Measurements from ENCODE around the gene ZBED1. TPM values are rescaled to one million over a fixed set of nuclear protein-coding genes. Genes with fewer than 3 reads are reported as not detected.
"Not testable (repeated sequence)": the region's sequence is repeated elsewhere in the genome, so short reads cannot be mapped to it uniquely, and the experiment has no call there.

ZBED1 gene
- total RNA-seq, 2 donors from 2014 or later: 39.7 to 54.5 TPM

- peak overlapping the region; percentile 72 for H3K4me3 ChIP-seq
- no peak for ATAC-seq (ENCODE audit: insufficient number of reproducible peaks, low FRiP score, low read depth)
- H3K9me3 ChIP-seq: no peaks in the 10 kb centered on the region
- H3K36me3 ChIP-seq: peaks cover 13% of the 10 kb centered on the region
- H3K27me3 ChIP-seq (replicated peaks; ENCODE audit: insufficient read depth): no peaks in the 10 kb centered on the region
- no peak for TF ChIP-seq CTCF (IDR thresholded peaks at IDR 0.05)
- H3K27ac ChIP-seq: peak overlapping the region; percentile 90
- H3K4me1 ChIP-seq (ENCODE audit: control insufficient read depth in 1 of 2, low read depth in 2 of 2): peaks cover 11 to 15% of the 10 kb centered on the region in 2 donors
- DNase-seq (ENCODE audit: low spot score): no peak
These were observed 17.2 kb downstream of the ZBED1 start for GRCh38 chrX:2483398-2484060.

GRCh38 chrX:2481597-2481996 is 19.2 kb downstream of the ZBED1 start:
- not testable (repeated sequence) for ATAC-seq (ENCODE audit: insufficient number of reproducible peaks, low FRiP score, low read depth); H3K27me3 ChIP-seq (replicated peaks; ENCODE audit: insufficient read depth); H3K9me3 ChIP-seq; H3K27ac ChIP-seq; H3K36me3 ChIP-seq; H3K4me3 ChIP-seq; DNase-seq (ENCODE audit: low spot score)
- peaks cover 11 to 15% of the 10 kb centered on the region in 2 donors for H3K4me1 ChIP-seq (ENCODE audit: control insufficient read depth in 1 of 2, low read depth in 2 of 2)

DNA sequence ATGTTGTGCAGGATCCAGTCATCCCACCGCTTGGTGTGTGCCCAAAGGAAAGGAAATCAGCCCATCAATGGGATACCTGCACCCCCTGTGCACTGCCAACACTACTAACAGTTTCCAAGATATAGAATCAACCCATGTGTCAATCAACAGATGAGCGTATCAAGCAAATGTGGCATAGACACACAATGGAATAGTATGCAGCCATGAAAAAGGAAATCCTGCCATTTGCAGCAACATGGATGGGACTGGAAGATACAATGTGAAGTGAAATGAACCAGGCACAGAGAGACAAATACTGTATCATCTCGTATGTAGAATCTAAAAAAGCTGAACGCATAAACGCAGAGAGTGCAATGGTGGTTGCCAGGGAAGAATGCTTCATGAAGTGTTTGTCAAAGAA is 20.8 kb downstream of the ZBED1 start:
- not testable (repeated sequence) for H3K27me3 ChIP-seq (replicated peaks; ENCODE audit: insufficient read depth); H3K36me3 ChIP-seq; H3K4me3 ChIP-seq; H3K27ac ChIP-seq; H3K9me3 ChIP-seq; ATAC-seq (ENCODE audit: insufficient number of reproducible peaks, low FRiP score, low read depth); DNase-seq (ENCODE audit: low spot score)
- peaks cover 11 to 15% of the 10 kb centered on the region in 2 donors for H3K4me1 ChIP-seq (ENCODE audit: control insufficient read depth in 1 of 2, low read depth in 2 of 2)

- ATAC-seq (ENCODE audit: insufficient number of reproducible peaks, low FRiP score, low read depth) (no peak), DNase-seq (ENCODE audit: low spot score) (no peak)
- Histone ChIP-seq H3K4me1 (ENCODE audit: control insufficient read depth in 1 of 2, low read depth in 2 of 2) (peaks cover 11 to 13% of the 10 kb centered on the region in 2 donors), H3K27me3 (replicated peaks; ENCODE audit: insufficient read depth) (no peaks in the 10 kb centered on the region), H3K36me3 (no peaks in the 10 kb centered on the region), H3K9me3 (no peaks in the 10 kb centered on the region), H3K4me3 (no peak overlapping the region), H3K27ac (no peak overlapping the region)
- no peak for TF ChIP-seq CTCF (IDR thresholded peaks at IDR 0.05)
These were observed 21.4 kb downstream of the ZBED1 start for GRCh38 chrX:2479420-2479780.

DNA sequence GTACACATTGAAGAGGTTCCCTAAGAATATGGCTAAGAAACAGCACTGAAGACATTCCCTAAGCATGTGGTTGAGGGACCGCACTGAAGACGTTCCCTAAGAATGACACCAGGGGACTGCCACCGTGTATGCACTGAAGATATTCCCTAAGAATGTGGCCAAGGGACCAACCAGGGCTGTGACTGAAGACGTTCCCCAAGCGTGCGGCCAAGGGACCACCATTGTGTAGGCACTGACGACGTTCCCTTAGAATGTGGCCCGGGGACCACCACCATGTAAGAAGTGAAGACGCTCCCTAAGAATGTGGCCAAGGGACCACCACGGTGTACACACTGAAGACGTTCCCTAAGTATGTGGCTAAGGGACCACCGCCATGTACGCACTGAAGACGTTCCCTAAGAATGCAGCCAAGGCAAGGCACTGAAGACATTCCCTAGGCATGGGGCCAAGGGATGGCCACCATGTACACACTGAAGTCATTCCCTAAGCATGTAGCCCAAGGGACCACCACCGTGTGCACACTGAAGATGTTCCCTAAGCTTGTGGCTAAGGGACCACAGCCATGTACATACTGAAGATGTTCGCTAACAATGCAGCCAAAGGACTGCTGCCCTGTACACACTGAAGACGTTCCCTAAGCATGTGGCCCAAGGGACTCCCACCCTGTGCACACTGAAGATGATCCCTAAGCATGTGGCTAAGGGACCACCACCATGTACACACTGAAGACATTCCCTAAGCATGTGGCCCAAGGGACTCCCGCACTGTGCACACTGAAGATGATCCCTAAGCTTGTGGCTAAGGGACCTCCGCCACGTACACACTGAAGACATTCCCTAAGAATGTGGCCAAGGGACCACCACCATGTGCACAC is 22.0 kb downstream of the ZBED1 start:
- no peak overlapping the region for H3K27ac ChIP-seq
- no peak for TF ChIP-seq CTCF (IDR thresholded peaks at IDR 0.05)
- no peaks in the 10 kb centered on the region for H3K36me3 ChIP-seq
- no peaks in the 10 kb centered on the region for H3K9me3 ChIP-seq
- ATAC-seq (ENCODE audit: insufficient number of reproducible peaks, low FRiP score, low read depth): no peak
- H3K4me1 ChIP-seq (ENCODE audit: control insufficient read depth in 1 of 2, low read depth in 2 of 2): peaks cover 5 to 7% of the 10 kb centered on the region in 2 donors
- H3K4me3 ChIP-seq: no peak overlapping the region
- no peaks in the 10 kb centered on the region for H3K27me3 ChIP-seq (replicated peaks; ENCODE audit: insufficient read depth)
- no peak for DNase-seq (ENCODE audit: low spot score)

DNA sequence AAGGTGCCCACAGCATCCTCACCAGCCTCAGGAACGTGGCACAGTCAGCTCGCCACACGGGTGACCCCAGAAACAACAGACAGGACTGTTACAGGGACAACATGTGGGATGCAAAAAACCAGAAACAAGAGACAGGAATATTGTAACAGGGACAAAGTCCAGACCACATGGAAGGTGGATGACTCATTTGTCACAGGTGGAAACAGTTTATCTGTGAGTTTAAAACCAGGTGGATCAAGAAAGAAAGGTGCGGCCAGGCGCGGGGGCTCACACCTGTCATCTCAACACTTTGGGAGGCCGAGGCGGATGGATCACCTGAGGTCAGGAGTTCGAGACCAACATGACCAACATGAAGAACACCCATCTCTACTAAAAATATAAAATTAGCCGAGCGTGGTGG is 23.5 kb downstream of the ZBED1 start:
- not testable (repeated sequence) for H3K27me3 ChIP-seq (replicated peaks; ENCODE audit: insufficient read depth); H3K4me3 ChIP-seq; H3K36me3 ChIP-seq; ATAC-seq (ENCODE audit: insufficient number of reproducible peaks, low FRiP score, low read depth); H3K27ac ChIP-seq; DNase-seq (ENCODE audit: low spot score); H3K9me3 ChIP-seq; H3K4me1 ChIP-seq (ENCODE audit: control insufficient read depth in 1 of 2, low read depth in 2 of 2)
